HG03097 (cell line): ENCODE measurements around the gene ANKRD13C.
"Not testable (repeated sequence)": the region's sequence is repeated elsewhere in the genome, so short reads cannot be mapped to it uniquely, and the experiment has no call there.

Experiments used
- ATAC-seq: cut with Tn5 transposase; IDR thresholded peaks from one replicate; pipeline ENCODE4 v1.9.1; 2021; ENCODE audit not compliant: unreplicated experiment, low FRiP score

The ANKRD13C gene

DNA sequence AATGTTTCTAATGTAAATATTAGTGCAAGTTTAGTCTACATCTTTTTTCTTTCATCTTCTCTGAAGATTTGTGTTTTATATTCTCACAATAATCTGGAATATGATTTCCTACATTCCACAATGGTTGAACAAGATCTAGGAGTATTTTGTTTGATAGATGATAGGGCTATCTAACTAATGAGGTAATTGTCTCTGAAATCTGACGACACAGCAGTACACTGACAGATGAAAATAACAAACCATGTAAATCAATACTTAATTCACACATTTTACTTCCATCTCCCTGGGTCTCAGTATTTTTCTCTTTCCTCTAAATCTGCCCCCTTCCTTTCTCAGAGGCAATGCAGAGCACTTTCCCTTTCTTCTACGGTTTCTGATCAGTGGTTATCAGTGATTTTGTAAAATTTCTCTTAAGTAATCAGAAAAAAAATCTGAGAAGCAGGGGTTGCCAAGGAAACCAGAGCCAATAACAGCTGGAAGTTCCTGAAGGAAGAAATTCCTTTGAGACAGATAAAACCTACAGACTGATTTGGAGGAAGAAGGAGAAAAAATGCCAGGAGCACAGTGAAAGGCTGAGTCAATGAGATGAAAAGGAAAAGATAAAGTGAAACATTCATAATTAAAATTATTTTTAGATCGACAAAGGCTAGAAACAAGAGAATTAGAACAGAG is 7.3 kb upstream of the ANKRD13C start:
- no peak for ATAC-seq

DNA sequence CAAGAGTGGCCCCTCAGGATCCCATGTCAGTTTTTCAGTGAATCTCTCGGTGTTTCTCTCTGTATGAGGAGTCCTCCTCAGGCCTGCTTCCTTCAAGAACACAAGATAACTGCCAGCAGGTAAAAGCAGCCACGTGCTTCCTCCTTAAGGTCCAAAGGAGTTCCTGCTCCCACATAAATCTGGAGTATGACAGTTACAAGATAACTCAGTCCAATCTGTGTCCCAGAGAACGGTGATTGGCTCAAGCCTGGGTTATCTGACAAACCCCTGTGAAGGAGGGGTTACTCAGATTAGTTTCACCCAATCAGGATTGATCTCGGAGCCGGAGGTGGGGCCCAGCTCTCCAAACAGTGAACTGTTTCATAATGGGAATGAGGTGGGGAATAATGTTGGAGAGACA is 5.8 kb upstream of the ANKRD13C start:
- no peak for ATAC-seq

DNA sequence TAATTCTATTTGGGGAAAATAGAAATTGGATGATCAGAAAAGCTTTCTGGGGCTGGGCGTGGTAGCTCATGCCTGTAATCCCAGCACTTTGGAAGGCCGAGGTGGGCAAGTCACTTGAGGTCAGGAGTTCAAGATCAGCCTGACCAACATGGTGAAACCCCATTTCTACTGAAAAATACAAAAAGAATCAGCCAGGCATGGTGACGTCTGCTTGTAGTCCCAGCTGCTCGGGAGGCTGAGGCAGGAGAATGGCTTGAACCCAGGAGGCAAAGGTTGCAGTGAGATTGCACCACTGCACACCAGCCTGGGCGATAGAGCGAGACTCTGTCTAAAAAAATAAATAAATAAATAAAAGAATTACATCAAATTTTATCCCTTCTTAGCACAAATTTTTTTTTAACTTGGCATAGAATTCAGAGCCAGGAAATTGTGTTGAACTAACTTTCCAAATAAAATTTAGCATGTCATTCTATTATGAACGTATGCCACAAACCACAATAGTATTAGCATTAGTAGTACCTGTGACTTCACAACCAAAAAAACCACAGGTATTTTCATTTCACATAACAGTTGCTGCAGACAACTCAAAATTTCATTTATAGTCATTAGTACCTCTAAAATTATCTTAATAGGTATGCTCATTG is 4.5 kb upstream of the ANKRD13C start:
- ATAC-seq: peak; percentile 44

DNA sequence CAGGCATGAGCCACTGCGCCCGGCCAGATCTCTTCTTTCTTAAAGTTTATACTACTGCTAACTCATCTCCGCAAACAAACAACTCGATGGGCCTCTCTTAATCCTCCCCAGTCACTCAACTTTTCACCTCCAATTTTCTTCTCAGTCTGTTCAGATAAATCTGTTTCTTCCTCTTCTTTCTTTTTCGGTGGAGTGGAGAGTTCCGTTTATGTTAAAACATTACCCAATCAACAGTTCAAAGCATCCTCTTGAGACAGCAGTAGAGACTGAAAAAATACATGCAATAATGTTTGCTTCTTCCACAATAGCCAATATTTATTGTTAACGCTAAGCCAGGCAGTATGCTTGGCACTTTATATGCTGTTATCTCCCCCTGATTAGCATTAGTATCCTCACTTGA is 1.4 kb upstream of the ANKRD13C start:
- ATAC-seq: no peak

DNA sequence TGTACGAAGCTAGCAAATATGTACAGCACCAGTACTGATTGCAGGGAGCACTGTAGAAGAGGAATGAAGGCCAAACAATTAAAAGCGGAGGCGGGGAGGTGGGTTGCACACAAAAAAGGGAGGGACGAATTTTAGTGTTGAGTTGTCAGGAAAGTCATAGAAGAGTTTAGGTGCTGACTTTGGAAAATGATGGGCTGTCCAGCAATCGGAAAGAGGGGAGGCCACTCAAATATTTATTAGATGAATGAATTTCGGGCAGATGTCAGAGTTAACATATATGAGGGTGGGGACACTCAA is 537 bp upstream of the ANKRD13C start:
- ATAC-seq: no peak

DNA sequence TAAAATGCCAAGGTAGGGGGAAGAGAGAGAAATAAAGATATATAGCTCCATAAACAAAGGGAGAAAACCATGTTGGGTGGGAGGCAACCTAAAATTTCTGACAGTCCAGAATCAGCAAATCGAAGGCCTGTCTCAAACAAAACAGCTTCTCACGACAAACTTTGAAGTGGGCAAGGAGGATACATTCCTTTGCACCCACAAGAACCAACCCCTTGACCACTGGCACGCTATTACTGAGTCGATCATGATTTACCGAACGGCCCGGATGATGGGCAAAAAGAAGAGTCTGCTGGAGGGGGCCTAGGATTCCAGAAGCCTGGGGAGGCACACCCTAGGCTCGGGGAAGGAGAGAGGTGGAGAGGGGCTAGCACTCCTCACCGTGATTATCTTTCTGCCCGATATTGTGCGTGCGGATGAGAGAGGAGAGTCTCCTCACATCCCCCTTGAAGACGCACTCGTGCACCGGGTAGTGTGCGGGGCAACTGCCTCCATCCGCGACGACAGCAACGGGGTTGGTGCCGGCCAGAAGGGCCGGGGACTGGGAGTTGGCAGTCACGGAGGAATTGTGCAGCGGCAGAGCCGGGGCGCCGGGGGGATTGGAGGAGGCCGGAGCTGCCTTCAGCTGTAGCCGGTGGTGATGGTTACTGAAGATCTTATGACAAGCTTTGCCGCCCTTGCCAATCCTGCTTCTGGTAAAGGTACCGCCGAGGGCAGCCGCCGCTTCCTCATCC is 756 bp downstream of the ANKRD13C start:
- peak; percentile 28 for ATAC-seq

DNA sequence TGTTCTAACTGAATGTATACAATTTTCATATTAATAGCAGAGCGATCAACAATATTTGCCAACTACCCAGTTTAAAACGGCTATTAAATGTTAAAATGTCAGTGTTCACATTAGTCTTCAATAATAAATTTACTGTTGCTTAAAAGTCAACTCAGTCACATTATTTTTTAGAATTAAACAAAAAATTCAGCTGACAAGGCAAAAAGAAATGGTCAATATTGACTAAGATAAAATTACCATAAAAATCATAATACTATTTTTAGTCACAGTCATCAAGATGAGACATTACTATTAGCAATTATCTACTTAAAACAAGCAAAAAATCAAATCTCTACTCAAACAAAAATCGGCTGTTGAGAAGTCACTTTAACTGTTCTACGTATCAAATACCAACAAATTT is 1.5 kb downstream of the ANKRD13C start:
- no peak for ATAC-seq

DNA sequence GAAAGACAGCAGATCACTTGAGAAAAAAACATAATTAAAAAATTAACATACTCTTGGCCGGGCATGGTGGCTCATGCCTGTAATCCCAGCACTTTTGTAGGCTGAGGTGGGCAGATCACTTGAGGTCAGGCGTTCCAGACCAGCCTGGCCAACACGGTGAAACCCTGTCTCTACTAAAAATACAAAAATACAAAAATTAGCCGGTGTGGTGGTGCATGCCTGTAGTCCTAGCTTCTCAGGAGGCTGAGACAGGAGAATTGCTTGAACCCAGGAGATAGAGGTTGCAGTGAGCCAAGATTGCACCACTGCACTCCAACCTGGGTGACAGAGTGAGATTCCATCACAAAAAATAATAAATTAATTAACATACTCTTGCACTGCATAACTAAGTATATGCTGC is 4.7 kb downstream of the ANKRD13C start:
- not testable (repeated sequence) for ATAC-seq

DNA sequence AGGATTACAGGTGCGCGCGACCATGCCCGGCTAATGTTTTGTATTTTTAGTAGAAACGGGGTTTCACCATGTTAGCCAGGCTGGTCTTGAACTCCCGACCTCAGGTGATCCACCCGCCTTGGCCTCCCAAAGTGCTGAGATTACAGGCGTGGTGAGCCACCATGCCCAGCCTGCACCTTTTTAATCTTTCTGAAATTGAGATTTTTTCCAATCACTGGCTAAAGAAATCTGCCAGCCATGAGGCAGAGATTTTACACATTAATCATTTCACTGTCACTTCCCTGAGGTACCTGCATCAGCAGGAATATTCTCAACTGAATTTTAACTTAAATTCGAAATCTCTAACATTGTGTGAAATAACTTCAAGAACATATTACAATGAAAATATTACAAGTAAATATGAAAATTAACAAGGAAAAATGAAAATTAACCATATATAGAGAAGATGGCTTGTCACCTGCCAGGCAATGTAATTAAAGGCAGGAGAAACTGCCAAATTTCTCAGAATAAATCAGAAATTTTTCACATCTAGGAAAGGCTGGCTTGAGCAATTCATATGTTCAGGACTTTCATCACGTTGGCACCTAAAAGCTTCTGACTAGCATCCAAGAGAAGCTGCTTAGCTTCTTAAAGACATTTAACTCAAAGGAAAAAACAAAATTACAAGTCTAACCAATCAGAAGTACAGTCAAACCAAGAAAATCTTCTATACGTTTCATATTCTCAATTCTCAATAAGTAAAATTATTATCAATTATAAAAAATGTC is 5.9 kb downstream of the ANKRD13C start:
- no peak for ATAC-seq

DNA sequence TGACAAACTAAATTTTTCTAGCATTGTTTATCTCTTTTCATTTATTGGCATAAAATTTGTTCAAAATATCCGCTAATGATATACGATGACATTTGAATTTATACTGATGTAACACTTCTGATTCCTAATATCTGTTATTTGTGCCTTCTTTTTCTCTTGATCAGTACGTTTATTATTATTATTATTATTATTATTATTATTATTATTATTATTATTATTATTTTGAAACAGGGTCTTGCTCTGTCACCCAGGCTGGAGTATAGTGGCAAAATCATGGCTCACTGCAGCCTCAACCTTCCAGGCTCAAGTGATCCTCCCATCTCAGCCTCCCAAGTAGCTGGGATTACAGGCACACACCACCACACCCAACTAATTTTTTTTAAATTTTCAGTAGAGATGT is 14.9 kb downstream of the ANKRD13C start:
- ATAC-seq: not testable (repeated sequence)

DNA sequence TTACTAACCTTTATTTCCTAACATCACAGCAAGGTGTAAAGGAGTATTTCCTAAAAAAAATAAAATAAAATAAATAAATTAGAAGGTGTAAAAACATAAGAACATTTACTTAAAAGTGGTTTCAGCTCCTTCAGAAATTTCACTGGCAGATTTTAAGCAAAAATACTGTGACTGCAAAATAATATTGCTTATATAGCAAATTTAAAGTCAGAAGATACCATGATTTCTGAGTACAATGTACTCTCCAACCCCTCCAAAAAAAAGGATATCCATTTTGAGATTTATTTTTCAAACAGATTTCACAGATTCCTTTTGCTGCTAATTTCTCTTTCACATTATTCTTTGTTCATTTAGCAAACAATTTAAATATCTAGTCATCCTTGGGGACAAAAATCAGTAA is 18.5 kb downstream of the ANKRD13C start:
- ATAC-seq: no peak

DNA sequence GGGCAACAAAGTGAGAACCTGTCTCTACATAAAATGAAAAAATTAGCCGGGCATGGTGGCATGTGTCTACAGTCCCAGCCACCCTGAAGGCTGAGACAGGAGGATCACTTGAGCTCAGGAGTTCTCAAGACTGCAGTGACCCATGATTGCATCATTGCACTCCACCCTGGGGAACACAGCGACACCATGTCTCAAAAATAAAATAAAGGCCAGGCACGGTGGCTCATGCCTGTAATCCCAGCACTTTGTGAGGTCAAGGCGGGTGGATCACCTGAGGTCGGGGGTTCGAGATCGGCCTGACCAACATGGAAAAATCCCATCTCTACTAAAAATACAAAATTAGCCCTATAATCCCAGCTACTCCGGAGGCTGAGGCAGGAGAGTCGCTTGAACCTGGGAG is 20.1 kb downstream of the ANKRD13C start:
- ATAC-seq: no peak

DNA sequence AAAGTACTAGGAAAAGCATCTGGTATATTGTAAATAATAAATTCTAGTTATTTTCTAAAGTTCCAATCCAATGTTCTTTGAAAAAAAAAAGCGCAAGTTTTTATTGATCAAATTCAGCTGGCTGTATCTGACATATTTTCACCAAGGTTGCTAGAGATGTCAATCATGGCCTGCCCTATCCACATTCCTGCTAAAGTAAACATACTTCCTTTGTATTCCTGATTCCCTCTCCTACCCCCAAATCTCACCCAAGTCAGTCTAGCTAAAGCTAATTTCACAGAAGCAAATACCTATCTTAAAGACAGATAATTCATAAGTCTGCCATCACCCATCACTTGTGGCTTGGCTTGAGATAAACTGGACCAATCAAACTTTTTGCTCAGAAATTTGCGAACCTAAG is 21.3 kb downstream of the ANKRD13C start:
- ATAC-seq: no peak

DNA sequence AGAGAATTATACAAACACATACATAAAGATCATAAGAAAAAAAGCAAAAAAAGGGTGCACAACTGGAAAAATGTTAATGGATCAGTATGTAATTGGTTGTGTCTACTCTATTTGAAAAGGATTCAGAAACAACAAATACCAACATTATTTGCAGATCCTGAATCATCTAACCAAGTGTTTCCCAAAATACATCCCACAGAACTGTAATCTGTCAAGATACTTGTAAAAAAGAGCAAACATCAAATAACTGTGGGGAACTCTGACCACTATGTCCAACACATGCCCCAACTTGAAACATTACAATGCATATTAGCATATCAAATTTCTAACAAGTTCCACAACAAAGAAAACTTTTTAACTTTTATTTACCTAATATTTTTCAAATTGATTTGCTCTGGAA is 22.6 kb downstream of the ANKRD13C start:
- no peak for ATAC-seq

DNA sequence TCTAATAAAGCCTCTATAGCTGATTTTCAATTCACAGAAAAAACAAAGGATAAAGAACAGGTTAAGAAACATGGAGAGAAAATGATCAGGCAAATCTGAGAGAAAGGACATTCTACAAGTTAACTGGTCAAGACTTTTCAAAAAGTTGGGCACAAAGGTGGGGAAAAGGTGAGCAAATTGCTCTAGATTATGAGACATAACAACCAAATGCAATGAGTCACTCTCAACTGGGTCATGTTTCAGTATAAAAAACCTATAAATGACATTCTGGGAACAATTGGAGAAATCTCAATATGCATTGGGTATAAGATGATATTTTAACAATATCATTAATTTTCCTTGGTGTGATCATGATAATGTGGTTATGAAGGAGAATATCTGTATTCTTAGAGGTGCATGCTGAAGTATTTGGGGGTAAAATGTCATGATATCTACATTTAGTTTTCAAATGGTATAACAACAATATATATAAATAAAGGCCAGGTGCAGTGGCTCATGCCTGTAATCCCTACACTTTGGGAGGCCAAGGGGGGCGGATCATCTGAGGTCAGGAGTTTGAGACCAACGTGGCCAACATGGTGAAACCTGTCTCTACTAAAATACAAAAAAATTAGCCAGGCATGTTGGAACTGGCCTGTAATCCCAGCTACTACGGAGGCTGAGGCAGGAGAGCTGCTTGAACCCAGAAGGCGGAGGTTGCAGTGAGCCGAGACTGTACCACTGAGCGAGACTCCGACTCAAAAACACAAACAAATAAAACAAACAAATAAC is 27.0 kb downstream of the ANKRD13C start:
- ATAC-seq: no peak

DNA sequence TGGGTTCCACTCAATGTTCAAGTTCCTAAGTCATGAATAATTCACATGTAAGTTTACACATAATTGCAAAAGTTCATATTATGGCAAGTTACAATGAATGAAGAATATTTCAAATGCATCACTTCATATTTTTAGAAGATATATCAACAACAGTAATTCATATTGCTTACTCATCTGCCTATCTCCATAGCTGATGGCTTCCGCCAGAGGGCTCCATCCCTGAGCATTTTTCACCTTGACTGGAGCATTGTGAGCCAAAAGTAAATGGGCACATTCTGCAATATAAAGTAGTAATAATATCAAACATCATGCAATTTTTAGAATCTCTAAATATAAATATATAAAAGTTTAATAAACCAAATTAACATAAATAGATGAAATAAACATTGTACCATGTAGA is 29.8 kb downstream of the ANKRD13C start:
- no peak for ATAC-seq

DNA sequence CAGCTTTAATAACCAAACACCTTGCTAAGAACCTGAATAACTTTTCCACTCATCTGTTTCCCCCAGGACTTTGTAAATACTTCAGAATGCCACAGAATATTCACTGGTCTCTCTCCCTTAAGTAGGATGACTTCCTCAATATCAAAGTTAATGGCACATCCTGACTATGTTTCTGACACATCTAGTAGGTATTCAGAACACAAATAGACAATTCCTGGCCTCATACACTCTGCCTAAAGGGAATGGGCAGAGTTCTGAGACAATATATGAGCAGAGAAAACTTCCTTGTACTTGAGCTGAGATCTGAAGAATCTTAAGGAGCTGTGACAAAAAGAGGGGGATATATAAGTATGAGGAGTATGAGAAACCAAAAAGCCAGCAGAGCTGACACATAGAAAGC is 34.8 kb downstream of the ANKRD13C start:
- ATAC-seq: no peak

DNA sequence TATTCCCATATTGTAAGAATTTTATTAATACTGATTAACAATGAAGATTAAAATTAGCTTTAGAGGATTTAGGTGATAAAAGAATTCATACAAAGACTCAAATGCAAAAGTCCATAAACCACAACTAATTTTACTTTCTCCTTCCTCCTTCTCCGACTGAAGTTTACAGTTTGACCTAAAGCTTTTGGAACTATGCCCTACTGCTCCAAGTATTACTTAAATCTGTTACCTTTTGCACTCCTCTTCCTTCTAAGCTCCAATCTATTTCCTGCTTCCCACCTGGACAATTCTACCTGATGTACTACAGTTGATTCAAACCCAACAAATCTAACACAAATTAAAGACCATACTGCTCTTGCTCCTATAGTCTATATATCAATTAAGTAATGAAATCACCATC is 36.3 kb downstream of the ANKRD13C start:
- no peak for ATAC-seq

DNA sequence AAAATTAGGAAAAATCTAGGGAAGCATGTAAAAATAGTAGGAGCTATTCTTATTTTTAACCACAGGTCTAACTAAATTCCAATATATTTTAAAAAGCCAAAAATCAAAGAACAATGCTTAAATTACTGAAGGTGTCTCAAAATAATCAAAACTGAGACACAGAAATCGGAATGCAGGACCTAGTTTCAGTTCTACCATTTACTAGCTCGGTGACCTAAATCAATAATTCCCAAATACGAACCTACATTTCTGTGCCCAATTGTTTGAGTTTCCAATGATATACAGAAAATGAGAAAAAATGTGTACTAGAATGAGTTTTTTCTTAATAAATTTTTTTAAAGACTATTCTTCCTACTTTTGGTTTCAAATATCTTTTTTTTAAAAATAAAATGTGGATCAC is 37.4 kb downstream of the ANKRD13C start:
- no peak for ATAC-seq

DNA sequence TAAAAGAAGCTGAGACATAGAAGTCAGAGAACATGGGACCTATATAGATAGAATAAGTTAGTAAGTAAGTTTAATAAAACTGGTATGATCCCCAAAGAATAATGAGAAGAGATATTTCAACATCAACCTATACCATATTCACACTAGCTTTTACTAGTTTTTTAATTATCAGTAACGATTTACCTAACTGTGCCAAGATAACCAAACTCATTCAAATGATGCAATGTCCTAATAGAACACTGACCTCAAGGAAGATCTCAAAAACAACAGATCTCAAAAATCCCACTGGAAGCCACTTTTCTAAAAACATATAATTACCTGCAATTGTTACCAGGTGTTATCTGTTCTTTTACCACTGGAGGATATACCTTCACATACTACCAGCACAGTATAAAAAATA is 38.7 kb downstream of the ANKRD13C start:
- no peak for ATAC-seq
